ENCODE data around the gene RASSF3. TPM values are rescaled to one million over a fixed set of nuclear protein-coding genes. Genes with fewer than 3 reads are reported as not detected.

RASSF3 gene
- total and polyA plus RNA-seq, 10 of the 15 experiments (the other 5 are each of a cell fraction or from before 2014, with no cell fraction given): 6.9 to 62.4 (median 30.3) TPM

DNA sequence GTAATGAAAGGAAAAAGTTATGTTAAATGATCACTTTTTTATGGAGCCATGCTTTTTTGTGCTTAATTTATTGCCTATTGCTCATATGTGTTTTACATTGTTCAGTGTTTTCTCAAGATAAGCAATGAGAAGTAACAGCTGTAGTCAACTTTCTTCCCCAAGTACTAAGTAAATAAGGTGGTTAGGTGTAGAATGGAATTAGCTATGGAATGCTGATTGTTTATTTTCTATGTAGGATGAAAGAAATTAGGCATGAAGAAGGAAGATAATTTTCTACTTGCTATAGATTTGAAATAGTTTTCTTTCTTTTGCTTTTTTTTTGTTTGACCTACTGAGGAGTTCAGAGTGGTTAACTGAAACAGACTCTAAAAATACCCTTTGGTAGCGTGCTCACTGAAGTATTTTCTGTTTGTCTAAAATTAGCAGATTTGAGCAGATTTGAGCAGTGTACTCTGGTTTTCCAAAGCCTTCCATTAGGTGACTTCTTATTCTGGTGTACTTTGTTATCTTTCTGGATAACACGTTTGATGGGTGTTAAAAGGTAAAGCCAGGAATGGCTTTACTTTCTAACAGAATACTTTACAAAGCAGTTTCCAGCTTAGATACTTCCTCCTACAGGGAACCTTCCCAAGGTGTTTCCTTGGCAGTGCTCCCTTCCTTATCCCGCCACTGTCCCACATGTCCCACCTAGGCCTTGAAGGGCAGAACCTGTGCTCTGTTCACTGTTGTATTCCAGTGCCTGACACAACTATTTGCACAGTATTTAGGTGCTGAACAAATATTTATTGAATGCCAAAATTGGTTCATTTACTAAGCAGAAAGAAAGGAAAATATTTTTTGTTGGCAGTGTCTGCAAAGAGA, 56.0 kb downstream of the RASSF3 start:
- ChIA-PET SMC1A (ENCODE audit: uncharacterized antibody, unreplicated experiment) (interaction anchor here (0.6 to 7.6 kb wide), 15 partner anchors 13 to 276 kb away, joined by 3 to 62 read pairs (median 4); partner anchors contain the start of gene C12orf56), RAD21 (ENCODE audit: unreplicated experiment) (interaction anchor here (1.0 to 2.5 kb wide), 6 partner anchors 43 to 93 kb away, joined by 3 to 14 read pairs (median 5); partner anchors contain the start of gene GNS), POLR2A (interaction anchor here (0.6 to 3.1 kb wide), 9 partner anchors 15 to 55 kb away, joined by 3 to 13 read pairs (median 5); no protein-coding TSS in a partner anchor), CTCF (interaction anchor here (0.6 to 1.3 kb wide), 3 partner anchors 18 to 117 kb away, joined by 3 to 4 read pairs (median 3); no protein-coding TSS in a partner anchor)
- intact Hi-C loops (cut with micrococcal nuclease; ENCODE audit: unreplicated experiment) (loop anchor here (5.0 kb wide), 1 partner anchor 54 kb away; the partner anchor contains the start of gene RASSF3), in situ Hi-C loops (cut with MboI) (no loop called here)
- ATAC-seq (peak; percentile 46), FAIRE-seq (no peak), DNase-seq (ENCODE audit: low read depth, low spot score) (no peak)
- BruUV-seq (replicated peaks): TSS peak; percentile 59
- 1% methylated on average over 3 of the region's 3 CpGs for WGBS (ENCODE audit: insufficient coverage, insufficient replicate concordance, low lambda C conversion rate, missing lambda C conversion rate)
- H3K4me2 ChIP-seq (ENCODE audit: control insufficient read depth, insufficient read depth): peak overlapping the region; percentile 98
- H3K27me3 ChIP-seq (replicated peaks in 1 of 2; ENCODE audit: control insufficient read depth in 2 of 2, insufficient read depth in 2 of 2, low read length in 1 of 2): no peaks in the 10 kb centered on the region
- peaks cover 97% of the 10 kb centered on the region for H3K79me2 ChIP-seq (ENCODE audit: control insufficient read depth, insufficient read depth, low read length)
- no peaks in the 10 kb centered on the region; a peak in 1 of 4 replicates for H3K36me3 ChIP-seq (ENCODE audit: control insufficient read depth in 2 of 2, insufficient read depth in 2 of 2, low read length in 1 of 2)
- H2AFZ ChIP-seq (ENCODE audit: control insufficient read depth, low read depth, low read length): no peak overlapping the region
- peak overlapping the region; percentile 42 for H3K9ac ChIP-seq (ENCODE audit: control insufficient read depth, insufficient read depth, low read length)
- peak overlapping the region; percentile 91 for H3K27ac ChIP-seq (ENCODE audit: control insufficient read depth, insufficient read depth)
- peak overlapping the region; percentile 57 for H3K4me3 ChIP-seq
- no peaks in the 10 kb centered on the region for H4K20me1 ChIP-seq (ENCODE audit: control insufficient read depth, insufficient read depth)
- H3K9me3 ChIP-seq (replicated peaks; ENCODE audit: control insufficient read depth, insufficient read depth, low read length): no peaks in the 10 kb centered on the region
- H3K4me1 ChIP-seq (ENCODE audit: control insufficient read depth, insufficient read depth, low read length): peaks cover 69% of the 10 kb centered on the region
- TF ChIP-seq, protein P1, sequence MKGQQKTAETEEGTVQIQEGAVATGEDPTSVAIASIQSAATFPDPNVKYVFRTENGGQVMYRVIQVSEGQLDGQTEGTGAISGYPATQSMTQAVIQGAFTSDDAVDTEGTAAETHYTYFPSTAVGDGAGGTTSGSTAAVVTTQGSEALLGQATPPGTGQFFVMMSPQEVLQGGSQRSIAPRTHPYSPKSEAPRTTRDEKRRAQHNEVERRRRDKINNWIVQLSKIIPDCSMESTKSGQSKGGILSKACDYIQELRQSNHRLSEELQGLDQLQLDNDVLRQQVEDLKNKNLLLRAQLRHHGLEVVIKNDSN (IDR thresholded peaks at IDR 0.05; ENCODE audit: borderline replicate concordance, extremely low read length, insufficient read depth, low read depth, low read length): no peak
- TF ChIP-seq, protein P2, sequence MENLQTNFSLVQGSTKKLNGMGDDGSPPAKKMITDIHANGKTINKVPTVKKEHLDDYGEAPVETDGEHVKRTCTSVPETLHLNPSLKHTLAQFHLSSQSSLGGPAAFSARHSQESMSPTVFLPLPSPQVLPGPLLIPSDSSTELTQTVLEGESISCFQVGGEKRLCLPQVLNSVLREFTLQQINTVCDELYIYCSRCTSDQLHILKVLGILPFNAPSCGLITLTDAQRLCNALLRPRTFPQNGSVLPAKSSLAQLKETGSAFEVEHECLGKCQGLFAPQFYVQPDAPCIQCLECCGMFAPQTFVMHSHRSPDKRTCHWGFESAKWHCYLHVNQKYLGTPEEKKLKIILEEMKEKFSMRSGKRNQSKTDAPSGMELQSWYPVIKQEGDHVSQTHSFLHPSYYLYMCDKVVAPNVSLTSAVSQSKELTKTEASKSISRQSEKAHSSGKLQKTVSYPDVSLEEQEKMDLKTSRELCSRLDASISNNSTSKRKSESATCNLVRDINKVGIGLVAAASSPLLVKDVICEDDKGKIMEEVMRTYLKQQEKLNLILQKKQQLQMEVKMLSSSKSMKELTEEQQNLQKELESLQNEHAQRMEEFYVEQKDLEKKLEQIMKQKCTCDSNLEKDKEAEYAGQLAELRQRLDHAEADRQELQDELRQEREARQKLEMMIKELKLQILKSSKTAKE (IDR thresholded peaks at IDR 0.05; ENCODE audit: low read depth, poor library complexity, severe bottlenecking): peak; percentile 12
- TF ChIP-seq BHLHE40 (IDR thresholded peaks at IDR 0.05; ENCODE audit: borderline replicate concordance in 1 of 2, low read depth in 2 of 2, low read length in 1 of 2) (peak; percentile 21 to 34; a peak in 1 of 4 replicates), SIN3A (IDR thresholded peaks at IDR 0.05; ENCODE audit: low read depth, low read length) (no peak), ZNF384 (IDR thresholded peaks at IDR 0.05; ENCODE audit: borderline replicate concordance, low read depth, low read length) (peak; percentile 62; the same call in 1 of the 2 replicates), MEF2B (IDR thresholded peaks at IDR 0.05; ENCODE audit: partially characterized antibody, poor library complexity, severe bottlenecking) (peak; percentile 68), CBX3 (IDR thresholded peaks at IDR 0.05; ENCODE audit: borderline replicate concordance, low read depth) (no peak), HDGF (IDR thresholded peaks at IDR 0.05) (no peak), DPF2 (IDR thresholded peaks at IDR 0.05) (peak; percentile 19; the same call in 1 of the 2 replicates), JUND (IDR thresholded peaks at IDR 0.05; ENCODE audit: low read depth, low read length) (no peak), EED (IDR thresholded peaks at IDR 0.05; ENCODE audit: low read depth) (no peak; the same call in 1 of the 2 replicates), ESRRA (IDR thresholded peaks at IDR 0.05; ENCODE audit: low read length) (no peak), FOXM1 (IDR thresholded peaks at IDR 0.05; ENCODE audit: low read depth, low read length) (peak; percentile 83), MEF2A (IDR thresholded peaks at IDR 0.05; ENCODE audit: insufficient read depth, low read depth, low read length) (peak; percentile 94), GABPA (IDR thresholded peaks at IDR 0.05; ENCODE audit: low read depth) (no peak), KAT2A (conservative IDR thresholded peaks at IDR 0.05; ENCODE audit: control insufficient read depth, low read depth, low read length) (no peak)
- TF ChIP-seq, protein P3, sequence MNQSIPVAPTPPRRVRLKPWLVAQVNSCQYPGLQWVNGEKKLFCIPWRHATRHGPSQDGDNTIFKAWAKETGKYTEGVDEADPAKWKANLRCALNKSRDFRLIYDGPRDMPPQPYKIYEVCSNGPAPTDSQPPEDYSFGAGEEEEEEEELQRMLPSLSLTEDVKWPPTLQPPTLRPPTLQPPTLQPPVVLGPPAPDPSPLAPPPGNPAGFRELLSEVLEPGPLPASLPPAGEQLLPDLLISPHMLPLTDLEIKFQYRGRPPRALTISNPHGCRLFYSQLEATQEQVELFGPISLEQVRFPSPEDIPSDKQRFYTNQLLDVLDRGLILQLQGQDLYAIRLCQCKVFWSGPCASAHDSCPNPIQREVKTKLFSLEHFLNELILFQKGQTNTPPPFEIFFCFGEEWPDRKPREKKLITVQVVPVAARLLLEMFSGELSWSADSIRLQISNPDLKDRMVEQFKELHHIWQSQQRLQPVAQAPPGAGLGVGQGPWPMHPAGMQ (IDR thresholded peaks at IDR 0.05; ENCODE audit: borderline replicate concordance): no peak
